Stimulated activated naive CD8-positive, alpha-beta T cell treated with anti-CD3 and anti-CD28 coated beads, Interleukin-15, Interleukin-2, amounts not matched to agents 100 ng/mL and 50 ng/mL, for 24 hours (primary cell): ENCODE measurements around the gene TAL1.

Source experiments
- H3K27ac Mint-ChIP-seq: one replicate; pipeline ENCODE4 v1.8.0; 2021; ENCODE audit warnings: mild to moderate bottlenecking, mixed read lengths
- H3K27me3 Mint-ChIP-seq: one replicate; pipeline ENCODE4 v1.8.0; 2021; ENCODE audit warnings: mixed read lengths
- H3K36me3 Mint-ChIP-seq: one replicate; pipeline ENCODE4 v1.8.0; 2021; ENCODE audit warnings: low read depth, mixed read lengths
- H3K4me1 Mint-ChIP-seq: one replicate; pipeline ENCODE4 v1.8.0; 2021; ENCODE audit warnings: low read depth, mixed read lengths
- H3K4me3 Mint-ChIP-seq: one replicate; pipeline ENCODE4 v1.8.0; 2021; ENCODE audit warnings: mild to moderate bottlenecking, mixed read lengths
- H3K9me3 Mint-ChIP-seq: one replicate; pipeline ENCODE4 v1.8.0; 2021; ENCODE audit warnings: mixed read lengths

Gene TAL1

GRCh38 chr1:47224676-47225399, 7.2 kb downstream of the TAL1 start:
- Mint-ChIP-seq H3K9me3 (no peaks in the 10 kb centered on the region), H3K4me1 (peaks cover 11% of the 10 kb centered on the region), H3K27ac (no peak overlapping the region), H3K4me3 (no peak overlapping the region), H3K27me3 (peaks cover 49% of the 10 kb centered on the region), H3K36me3 (no peaks in the 10 kb centered on the region)

GRCh38 chr1:47223921-47224675, 7.9 kb downstream of the TAL1 start:
- H3K4me1 Mint-ChIP-seq, result peaks cover 5% of the 10 kb centered on the region
- H3K4me3 Mint-ChIP-seq, result no peak overlapping the region
- H3K27ac Mint-ChIP-seq, result no peak overlapping the region
- H3K36me3 Mint-ChIP-seq, result no peaks in the 10 kb centered on the region
- no peaks in the 10 kb centered on the region for H3K9me3 Mint-ChIP-seq
- peaks cover 42% of the 10 kb centered on the region for H3K27me3 Mint-ChIP-seq

GRCh38 chr1:47223174-47223920, 8.7 kb downstream of the TAL1 start:
- Mint-ChIP-seq H3K4me1 (peaks cover 5% of the 10 kb centered on the region), H3K27ac (no peak overlapping the region), H3K36me3 (no peaks in the 10 kb centered on the region), H3K27me3 (peaks cover 38% of the 10 kb centered on the region), H3K9me3 (no peaks in the 10 kb centered on the region), H3K4me3 (no peak overlapping the region)

GRCh38 chr1:47222476-47222875, 9.5 kb downstream of the TAL1 start:
- Mint-ChIP-seq H3K4me1 (peaks cover 5% of the 10 kb centered on the region), H3K4me3 (no peak overlapping the region), H3K27me3 (peaks cover 29% of the 10 kb centered on the region), H3K27ac (no peak overlapping the region), H3K9me3 (no peaks in the 10 kb centered on the region), H3K36me3 (no peaks in the 10 kb centered on the region)

- Mint-ChIP-seq H3K27ac (no peak overlapping the region), H3K27me3 (peaks cover 11% of the 10 kb centered on the region), H3K4me1 (no peaks in the 10 kb centered on the region), H3K36me3 (no peaks in the 10 kb centered on the region), H3K9me3 (no peaks in the 10 kb centered on the region), H3K4me3 (no peak overlapping the region)
Measured at GRCh38 chr1:47219590-47220220, 12.3 kb downstream of the TAL1 start.

- H3K27ac Mint-ChIP-seq, result no peak overlapping the region
- no peaks in the 10 kb centered on the region for H3K4me1 Mint-ChIP-seq
Measured at GRCh38 chr1:47219001-47219400, 13.0 kb downstream of the TAL1 start.

GRCh38 chr1:47216278-47217059, 15.6 kb downstream of the TAL1 start:
- Mint-ChIP-seq H3K4me3 (no peak overlapping the region), H3K27ac (no peak overlapping the region), H3K27me3 (peaks cover 6% of the 10 kb centered on the region), H3K9me3 (no peaks in the 10 kb centered on the region), H3K4me1 (no peaks in the 10 kb centered on the region), H3K36me3 (no peaks in the 10 kb centered on the region)

More at GRCh38 chr1:47219001-47219400, 13.0 kb downstream of the TAL1 start:
- no peaks in the 10 kb centered on the region for H3K9me3 Mint-ChIP-seq
- no peak overlapping the region for H3K4me3 Mint-ChIP-seq
- H3K36me3 Mint-ChIP-seq, result no peaks in the 10 kb centered on the region
- peaks cover 11% of the 10 kb centered on the region for H3K27me3 Mint-ChIP-seq

- no peaks in the 10 kb centered on the region for H3K36me3 Mint-ChIP-seq
- H3K4me3 Mint-ChIP-seq, result no peak overlapping the region
- H3K9me3 Mint-ChIP-seq, result no peaks in the 10 kb centered on the region
Measured at GRCh38 chr1:47215713-47216112, 16.3 kb downstream of the TAL1 start.

GRCh38 chr1:47214549-47214948, 17.5 kb downstream of the TAL1 start:
- H3K27ac Mint-ChIP-seq, result no peak overlapping the region
- no peaks in the 10 kb centered on the region for H3K36me3 Mint-ChIP-seq
- H3K9me3 Mint-ChIP-seq, result no peaks in the 10 kb centered on the region
- H3K4me1 Mint-ChIP-seq, result no peaks in the 10 kb centered on the region
- no peaks in the 10 kb centered on the region for H3K27me3 Mint-ChIP-seq
- H3K4me3 Mint-ChIP-seq, result no peak overlapping the region

More at GRCh38 chr1:47215713-47216112, 16.3 kb downstream of the TAL1 start:
- no peak overlapping the region for H3K27ac Mint-ChIP-seq
- peaks cover 2% of the 10 kb centered on the region for H3K27me3 Mint-ChIP-seq
- H3K4me1 Mint-ChIP-seq, result no peaks in the 10 kb centered on the region

GRCh38 chr1:47213230-47213963, 18.6 kb downstream of the TAL1 start:
- Mint-ChIP-seq H3K4me1 (no peaks in the 10 kb centered on the region), H3K27ac (no peak overlapping the region), H3K27me3 (no peaks in the 10 kb centered on the region)

GRCh38 chr1:47212636-47213229, 19.3 kb downstream of the TAL1 start:
- H3K36me3 Mint-ChIP-seq, result no peaks in the 10 kb centered on the region
- H3K4me1 Mint-ChIP-seq, result no peaks in the 10 kb centered on the region
- H3K9me3 Mint-ChIP-seq, result no peaks in the 10 kb centered on the region
- H3K4me3 Mint-ChIP-seq, result no peak overlapping the region
- no peaks in the 10 kb centered on the region for H3K27me3 Mint-ChIP-seq
- H3K27ac Mint-ChIP-seq, result no peak overlapping the region

More at GRCh38 chr1:47213230-47213963, 18.6 kb downstream of the TAL1 start:
- Mint-ChIP-seq H3K4me3 (no peak overlapping the region), H3K9me3 (no peaks in the 10 kb centered on the region), H3K36me3 (no peaks in the 10 kb centered on the region)

- H3K36me3 Mint-ChIP-seq, result no peaks in the 10 kb centered on the region
- H3K4me1 Mint-ChIP-seq, result no peaks in the 10 kb centered on the region
- no peaks in the 10 kb centered on the region for H3K27me3 Mint-ChIP-seq
- H3K4me3 Mint-ChIP-seq, result no peak overlapping the region
- H3K27ac Mint-ChIP-seq, result no peak overlapping the region
- H3K9me3 Mint-ChIP-seq, result no peaks in the 10 kb centered on the region
Measured at GRCh38 chr1:47211796-47212269, 20.2 kb downstream of the TAL1 start.

- Mint-ChIP-seq H3K4me3 (no peak overlapping the region), H3K36me3 (no peaks in the 10 kb centered on the region), H3K27ac (no peak overlapping the region), H3K27me3 (peaks cover 5% of the 10 kb centered on the region), H3K4me1 (no peaks in the 10 kb centered on the region), H3K9me3 (no peaks in the 10 kb centered on the region)
Measured at GRCh38 chr1:47210666-47211065, 21.4 kb downstream of the TAL1 start.
